Stimulated activated CD8-positive, alpha-beta memory T cell treated with anti-CD3 and anti-CD28 coated beads, Interleukin-15, amount 100 ng/mL, for 24 hours (primary cell): ENCODE results near the gene BTBD6.
"Not testable (repeated sequence)": the region's sequence is repeated elsewhere in the genome, so short reads cannot be mapped to it uniquely, and the experiment has no call there.

Source experiments
- DNase-seq: peaks from one replicate; pipeline ENCODE4 v3.0.0-alpha.2; 2020; ENCODE audit warnings: low read depth

Gene BTBD6

DNA sequence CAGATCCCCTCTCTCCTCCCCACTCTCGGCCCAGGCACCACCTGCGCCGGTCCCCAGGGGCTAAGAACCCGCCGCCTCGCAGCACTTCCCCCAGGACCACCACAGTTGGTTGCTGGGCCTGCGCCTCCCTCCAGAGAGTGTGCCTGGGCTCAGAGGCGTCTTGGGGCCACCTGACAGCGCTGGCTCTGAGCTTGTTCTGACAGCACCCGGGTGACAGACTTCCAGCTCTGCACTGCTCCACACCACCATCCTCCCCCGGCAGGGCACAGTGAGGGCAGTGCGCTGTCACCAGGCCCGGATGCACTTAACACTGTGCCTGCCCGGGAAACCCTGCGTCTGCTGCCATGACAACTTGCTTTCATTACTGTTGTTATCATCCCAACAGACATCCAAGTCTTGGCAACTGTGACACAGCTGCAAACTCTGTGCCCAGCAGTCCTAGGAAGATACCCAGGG lies 45.8 kb downstream of the BTBD6 start:
- DNase-seq, result no peak

GRCh38 chr14:105297311-105297710 lies 49.0 kb downstream of the BTBD6 start:
- not testable (repeated sequence) for DNase-seq

DNA sequence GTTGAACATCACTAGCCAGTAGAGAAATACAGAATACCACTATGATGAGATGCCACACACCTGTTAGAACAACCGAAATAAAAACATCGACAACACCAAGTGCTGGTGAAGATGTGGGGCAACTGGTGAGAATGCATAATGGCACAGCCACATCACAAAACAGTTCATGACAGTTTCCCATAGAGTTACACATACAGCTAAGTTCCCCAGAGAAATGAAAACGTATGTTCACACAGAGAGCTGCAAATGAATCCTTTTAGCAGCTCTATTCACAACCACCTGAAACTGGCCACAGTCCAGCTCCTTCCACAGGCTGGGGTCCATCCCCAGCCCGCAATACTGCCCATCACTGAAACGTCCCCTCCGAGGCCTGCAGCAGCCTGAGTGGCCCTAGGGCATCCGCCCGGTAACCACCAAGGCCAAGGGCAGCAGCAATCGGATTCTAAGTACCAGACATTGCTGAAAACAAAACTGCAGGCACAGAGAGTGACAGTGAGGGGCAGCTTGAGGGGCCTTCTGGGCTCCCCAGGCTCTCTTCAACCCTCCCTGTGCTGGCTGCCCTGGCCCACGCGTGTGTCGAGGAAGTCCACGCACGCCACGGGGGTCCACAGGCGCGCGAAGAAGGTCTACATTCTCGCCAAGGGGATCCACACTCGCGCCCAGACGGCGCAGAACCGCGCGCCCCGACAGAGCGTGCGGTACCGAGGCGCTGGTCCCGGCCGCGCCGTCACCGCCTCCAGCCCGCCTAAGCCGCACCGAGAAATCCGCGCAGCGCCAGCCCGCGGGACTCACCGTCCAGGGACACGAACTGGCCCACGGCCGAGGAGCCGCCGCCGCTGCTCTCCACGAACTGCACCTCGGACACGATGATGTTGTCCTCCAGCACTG lies 51.6 kb downstream of the BTBD6 start:
- DNase-seq, result no peak
